Measurements from ENCODE around the gene PRSS38. TPM values are rescaled to one million over a fixed set of nuclear protein-coding genes. Genes with fewer than 3 reads are reported as not detected.

Gene PRSS38
- total and polyA plus RNA-seq, 2 experiments from 2014 or later: not detected

- Histone ChIP-seq H3K9me2 (ENCODE audit: insufficient read depth) (no peaks in the 10 kb centered on the region; the same call in 1 of the 2 replicates), H4K20me1 (replicated peaks; ENCODE audit: insufficient read depth) (no peaks in the 10 kb centered on the region), H2AFZ (no peak overlapping the region), H3F3A (replicated peaks; ENCODE audit: low read depth) (no peaks in the 10 kb centered on the region), H3K27me3 (ENCODE audit: insufficient read depth) (no peaks in the 10 kb centered on the region), H3K36me3 (ENCODE audit: insufficient read depth) (no peaks in the 10 kb centered on the region), H3K4me2 (no peak overlapping the region), H3K79me2 (replicated peaks; ENCODE audit: insufficient read depth) (no peaks in the 10 kb centered on the region), H3K4me3 (no peak overlapping the region), H3K4me1 (ENCODE audit: insufficient read depth) (no peaks in the 10 kb centered on the region), H3K27ac (ENCODE audit: low read depth) (no peak overlapping the region)
- ATAC-seq: no peak
- H3K27ac Mint-ChIP-seq: no peak overlapping the region
- H3K9me3 Mint-ChIP-seq: peaks cover 15% of the 10 kb centered on the region
- peaks cover 10% of the 10 kb centered on the region; the same call in 2 of the 3 replicates for H3K36me3 Mint-ChIP-seq (ENCODE audit: low read depth)
- no peaks in the 10 kb centered on the region for H3K4me1 Mint-ChIP-seq
- no peak for TF ChIP-seq STAT1 (IDR thresholded peaks at IDR 0.05; ENCODE audit: unreplicated experiment)
- no peak for TF ChIP-seq CREB1 (CRISPR knock-in tag; IDR thresholded peaks at IDR 0.05; ENCODE audit: low read depth)
- no peak for TF ChIP-seq JUNB (IDR thresholded peaks at IDR 0.05; ENCODE audit: unreplicated experiment)
- TF ChIP-seq EZH2phosphoT487 (IDR thresholded peaks at IDR 0.05; ENCODE audit: unreplicated experiment): no peak
- no peak for TF ChIP-seq ZNF331 (CRISPR knock-in tag; IDR thresholded peaks at IDR 0.05; ENCODE audit: low read depth)
- no peak for TF ChIP-seq REST (IDR thresholded peaks at IDR 0.05; ENCODE audit: unreplicated experiment)
- TF ChIP-seq CTCF (conservative IDR thresholded peaks at IDR 0.05; ENCODE audit: low read depth in 2 of 2): no peak
- no peak for TF ChIP-seq ETS1 (IDR thresholded peaks at IDR 0.05)
- TF ChIP-seq POLR2AphosphoS5 (IDR thresholded peaks at IDR 0.05; ENCODE audit: low read depth): no peak
- no peak for TF ChIP-seq NANOG (IDR thresholded peaks at IDR 0.05; ENCODE audit: borderline replicate concordance)
- no peak for TF ChIP-seq ZNF462 (CRISPR knock-in tag; IDR thresholded peaks at IDR 0.05)
- no peak for TF ChIP-seq EZH2 (IDR thresholded peaks at IDR 0.05; ENCODE audit: low read depth, unreplicated experiment)
- no peak for TF ChIP-seq ZNF114 (CRISPR knock-in tag; IDR thresholded peaks at IDR 0.05)
- no peak overlapping the region for H3K4me3 Mint-ChIP-seq
- peaks cover 1% of the 10 kb centered on the region for H3K27me3 Mint-ChIP-seq (ENCODE audit: insufficient read depth, low read depth, poor library complexity)
- DNase-seq (ENCODE audit: low spot score): no peak
Observed at GRCh38 chr1:227808566-227808965, 6.9 kb upstream of the PRSS38 start.
